WTC11 (cell line): ENCODE results near the gene MTCL1. TPM values are rescaled to one million over a fixed set of nuclear protein-coding genes. Genes with fewer than 3 reads are reported as not detected.

ENCODE experiments used
- ATAC-seq: fragments of 200-7000 bp; cut with Tn5 transposase; 2 replicates; pipeline ENCODE4 v1.10.0; 2021; ENCODE audit warnings: mild to moderate bottlenecking, moderate library complexity
- CTCF ChIA-PET: fragments of 300-600 bp; sonication (Branson Sonifier 250); formaldehyde crosslinking; loops from one replicate; lab custom pipeline; 2021; ENCODE audit warnings: antibody characterized with exemption; lab: Charles Lee
- POLR2A ChIA-PET: fragments of 350-600 bp; sonication (Branson Sonifier 250); formaldehyde crosslinking; loops from one replicate; lab custom pipeline; 2021; ENCODE audit warnings: antibody characterized with exemption; lab: Charles Lee
- DNase-seq: peaks from one replicate; pipeline ENCODE4 v3.0.0; 2021; ENCODE audit warnings: low spot score
- H3K27ac Mint-ChIP-seq: 2 replicates; pipeline ENCODE4 v1.8.0; 2021; ENCODE audit warnings: mixed read lengths
- H3K27me3 Mint-ChIP-seq: 2 replicates; pipeline ENCODE4 v1.8.0; 2021; ENCODE audit warnings: low read depth, mild to moderate bottlenecking, moderate library complexity, mixed read lengths
- H3K36me3 Mint-ChIP-seq: 2 replicates; pipeline ENCODE4 v1.8.0; 2021; ENCODE audit warnings: mixed read lengths
- H3K4me1 Mint-ChIP-seq: 2 replicates; pipeline ENCODE4 v1.8.0; 2022; ENCODE audit warnings: mixed read lengths
- H3K4me3 Mint-ChIP-seq: 2 replicates; pipeline ENCODE4 v1.8.0; 2021; ENCODE audit warnings: mild to moderate bottlenecking, moderate library complexity, mixed read lengths
- H3K9me3 Mint-ChIP-seq: 2 replicates; pipeline ENCODE4 v1.8.0; 2021; ENCODE audit warnings: mixed read lengths
- ATF2 ChIP-seq: sonication (generic); formaldehyde crosslinking; IDR thresholded peaks from 2 replicates; pipeline ENCODE4 v1.8.1; 2022; ENCODE audit warnings: low read depth, missing genetic modification reagents, borderline replicate concordance
- CREM ChIP-seq: sonication (generic); formaldehyde crosslinking; IDR thresholded peaks from 2 replicates; pipeline ENCODE4 v1.8.1; 2022; ENCODE audit warnings: mild to moderate bottlenecking, missing genetic modification reagents, moderate library complexity
- E2F4 ChIP-seq: sonication (generic); formaldehyde crosslinking; IDR thresholded peaks from 2 replicates; pipeline ENCODE4 v1.8.1; 2022; ENCODE audit warnings: low read depth, mild to moderate bottlenecking, moderate library complexity, missing genetic modification reagents, borderline replicate concordance
- EMX1 ChIP-seq: fragments of 250-450 bp; sonication (Bioruptor Pico); IDR thresholded peaks from 2 replicates; pipeline ENCODE4 v1.8.0; 2021; ENCODE audit warnings: mild to moderate bottlenecking
- ERG ChIP-seq: fragments of 250-450 bp; sonication (Bioruptor Pico); IDR thresholded peaks from 2 replicates; pipeline ENCODE4 v1.8.0; 2021; ENCODE audit warnings: mild to moderate bottlenecking
- HMGA2 ChIP-seq: fragments of 250-450 bp; sonication (Bioruptor Pico); IDR thresholded peaks from 2 replicates; pipeline ENCODE4 v1.4.0; 2021; ENCODE audit warnings: mild to moderate bottlenecking, moderate library complexity
- IRF2 ChIP-seq: sonication (generic); formaldehyde crosslinking; IDR thresholded peaks from 2 replicates; pipeline ENCODE4 v1.8.0; 2022; ENCODE audit warnings: low read depth, missing genetic modification reagents, borderline replicate concordance
- MXD4 ChIP-seq: fragments of 250-450 bp; sonication (Bioruptor Pico); IDR thresholded peaks from 2 replicates; pipeline ENCODE4 v1.8.0; 2021; ENCODE audit warnings: mild to moderate bottlenecking, moderate library complexity, borderline replicate concordance
- PREB ChIP-seq: sonication (generic); formaldehyde crosslinking; IDR thresholded peaks from 2 replicates; pipeline ENCODE4 v1.8.1; 2022; ENCODE audit warnings: mild to moderate bottlenecking, missing genetic modification reagents, moderate library complexity, borderline replicate concordance
- PRRX2 ChIP-seq: fragments of 250-450 bp; sonication (Bioruptor Pico); IDR thresholded peaks from 2 replicates; pipeline ENCODE4 v1.8.0; 2021; ENCODE audit warnings: mild to moderate bottlenecking
- ZBTB21 ChIP-seq: sonication (generic); formaldehyde crosslinking; IDR thresholded peaks from 2 replicates; pipeline ENCODE4 v1.8.1; 2023; ENCODE audit warnings: mild to moderate bottlenecking, missing genetic modification reagents, borderline replicate concordance
- ZNF232 ChIP-seq: sonication (generic); formaldehyde crosslinking; IDR thresholded peaks from 2 replicates; pipeline ENCODE4 v1.8.0; 2022; ENCODE audit warnings: mild to moderate bottlenecking, missing genetic modification reagents
- ZNF317 ChIP-seq: sonication (generic); formaldehyde crosslinking; IDR thresholded peaks from 2 replicates; pipeline ENCODE4 v1.8.1; 2023; ENCODE audit warnings: low read depth, mild to moderate bottlenecking, moderate library complexity, missing genetic modification reagents, borderline replicate concordance
- ZNF512 ChIP-seq: sonication (generic); formaldehyde crosslinking; IDR thresholded peaks from 2 replicates; pipeline ENCODE4 v1.8.1; 2022; ENCODE audit warnings: missing genetic modification reagents, borderline replicate concordance
- ZSCAN18 ChIP-seq: fragments of 250-450 bp; sonication (Bioruptor Pico); IDR thresholded peaks from 2 replicates; pipeline ENCODE4 v2.1.2; 2022; ENCODE audit warnings: mild to moderate bottlenecking, moderate library complexity
- total RNA-seq: library from RNA; stranded (reverse); gene quantifications from 3 replicates; pipeline ENCODE4 v1.2.3, GENCODE V29; 2021

The MTCL1 gene
- total RNA-seq, 1 experiment from 2014 or later = 64.3 TPM

GRCh38 chr18:8828798-8829197 lies 123.4 kb downstream of the MTCL1 start:
- H3K4me1 Mint-ChIP-seq = peaks cover 19% of the 10 kb centered on the region
- ATAC-seq (no peak), DNase-seq (no peak)
- TF ChIP-seq ZNF232 (CRISPR knock-in tag) (no peak), HMGA2 (CRISPR knock-in tag) (no peak), ZNF317 (CRISPR knock-in tag) (no peak), ATF2 (no peak), ZBTB21 (CRISPR knock-in tag) (no peak), CREM (CRISPR knock-in tag) (no peak), MXD4 (CRISPR knock-in tag) (no peak), EMX1 (no peak)
- ChIA-PET CTCF (no interaction called here), POLR2A (no interaction called here)
- no peak overlapping the region for H3K4me3 Mint-ChIP-seq
- peak overlapping the region; percentile 5; the same call in 1 of the 2 replicates for H3K27ac Mint-ChIP-seq
- no peaks in the 10 kb centered on the region for H3K27me3 Mint-ChIP-seq
- peaks cover 20% of the 10 kb centered on the region for H3K36me3 Mint-ChIP-seq
- peaks cover 11% of the 10 kb centered on the region for H3K9me3 Mint-ChIP-seq

GRCh38 chr18:8830067-8831060 lies 125.0 kb downstream of the MTCL1 start:
- Mint-ChIP-seq H3K4me3 (no peak overlapping the region), H3K27me3 (no peaks in the 10 kb centered on the region), H3K4me1 (peaks cover 19% of the 10 kb centered on the region), H3K27ac (0 out of 2 replicates have a peak overlapping the region, but pooled peaks have one; percentile 32), H3K9me3 (peaks cover 12% of the 10 kb centered on the region), H3K36me3 (peaks cover 12% of the 10 kb centered on the region)
- TF ChIP-seq ZSCAN18 (CRISPR knock-in tag) = no peak
- TF ChIP-seq ZNF317 (CRISPR knock-in tag) = peak; percentile 98
- ChIA-PET POLR2A (no interaction called here), CTCF (no interaction called here)
- no peak for DNase-seq
- ATAC-seq = no peak

GRCh38 chr18:8831112-8831511 lies 125.8 kb downstream of the MTCL1 start:
- Mint-ChIP-seq H3K27ac (peak overlapping the region; percentile 9; the same call in 1 of the 2 replicates), H3K27me3 (no peaks in the 10 kb centered on the region), H3K4me3 (no peak overlapping the region), H3K9me3 (peaks cover 12% of the 10 kb centered on the region), H3K4me1 (peaks cover 19% of the 10 kb centered on the region), H3K36me3 (peaks cover 12% of the 10 kb centered on the region)
- ATAC-seq (no peak), DNase-seq (no peak)
- ChIA-PET POLR2A (no interaction called here), CTCF (interaction anchor here (1.0 kb wide), 1 partner anchor 352 kb away, joined by 3 read pairs; no protein-coding TSS in a partner anchor)
- TF ChIP-seq ZBTB21 (CRISPR knock-in tag) = no peak
- no peak for TF ChIP-seq E2F4 (CRISPR knock-in tag)
- TF ChIP-seq IRF2 (CRISPR knock-in tag) = no peak
- TF ChIP-seq PREB = no peak
- TF ChIP-seq ZNF512 (CRISPR knock-in tag) = no peak
- no peak for TF ChIP-seq ERG (CRISPR knock-in tag)
- TF ChIP-seq PRRX2 (CRISPR knock-in tag) = no peak
